ENCODE data around the gene MIA.
"Not testable (repeated sequence)": the region's sequence is repeated elsewhere in the genome, so short reads cannot be mapped to it uniquely, and the experiment has no call there.

MIA gene

GRCh38 chr19:40774916-40775631 lies at the start of gene MIA:
TSS of gene MIA (plus strand) at chr19:40775521. CDS start at chr19:40775543, 22 bp downstream.
- no peak for TF ChIP-seq CTCF (IDR thresholded peaks at IDR 0.05; ENCODE audit: low read depth, low read length)
- H3K4me3 ChIP-seq (ENCODE audit: low read depth, low read length): no peak within 1 kb of the TSS

DNA sequence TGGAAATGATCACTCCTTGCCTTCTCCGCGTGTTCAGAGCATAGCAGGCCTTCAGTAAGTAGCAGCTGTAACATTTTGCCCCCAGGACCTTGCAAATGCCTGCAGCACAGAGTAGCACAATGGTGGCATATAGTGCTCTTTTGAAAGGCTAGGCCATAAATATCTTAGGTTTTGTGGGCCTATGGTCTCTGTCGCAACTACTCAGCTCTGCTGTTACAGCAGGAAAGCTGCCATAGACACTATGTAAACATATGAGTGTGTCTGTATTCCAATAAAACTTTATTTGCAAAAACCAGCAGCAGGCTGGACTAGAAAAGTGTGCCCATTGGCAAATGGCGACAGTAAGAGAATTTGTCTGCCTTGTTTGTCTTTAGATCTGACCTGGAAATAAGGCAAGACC lies 49.0 kb upstream of the MIA start:
- no peak overlapping the region for H3K4me3 ChIP-seq (ENCODE audit: low read depth, low read length)
- no peak for TF ChIP-seq CTCF (IDR thresholded peaks at IDR 0.05; ENCODE audit: low read depth, low read length)

DNA sequence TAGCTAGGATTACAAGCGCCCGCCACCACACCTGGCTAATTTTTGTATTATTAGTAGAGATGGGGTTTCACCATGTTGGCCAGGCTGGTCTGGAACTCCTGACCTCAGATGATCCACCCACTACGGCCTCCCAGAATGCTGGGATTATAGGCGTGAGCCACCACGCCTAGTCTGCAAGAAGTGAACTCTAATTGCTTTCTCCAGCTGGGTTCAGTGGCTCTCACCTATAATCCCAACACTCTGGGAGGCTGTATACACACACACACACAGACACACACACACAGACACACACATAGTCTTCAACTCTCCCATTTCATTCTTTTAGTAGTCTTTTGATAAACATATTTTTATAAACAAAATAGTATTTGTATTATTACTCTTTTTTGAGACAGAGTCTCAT lies 45.3 kb upstream of the MIA start:
- H3K4me3 ChIP-seq (ENCODE audit: low read depth, low read length): not testable (repeated sequence)

- H3K4me3 ChIP-seq (ENCODE audit: low read depth, low read length): not testable (repeated sequence)
Observed at GRCh38 chr19:40732304-40732703, 43.0 kb upstream of the MIA start.

- TF ChIP-seq CTCF (IDR thresholded peaks at IDR 0.05; ENCODE audit: low read depth, low read length): no peak
Observed at GRCh38 chr19:40733149-40733548, 42.2 kb upstream of the MIA start.

DNA sequence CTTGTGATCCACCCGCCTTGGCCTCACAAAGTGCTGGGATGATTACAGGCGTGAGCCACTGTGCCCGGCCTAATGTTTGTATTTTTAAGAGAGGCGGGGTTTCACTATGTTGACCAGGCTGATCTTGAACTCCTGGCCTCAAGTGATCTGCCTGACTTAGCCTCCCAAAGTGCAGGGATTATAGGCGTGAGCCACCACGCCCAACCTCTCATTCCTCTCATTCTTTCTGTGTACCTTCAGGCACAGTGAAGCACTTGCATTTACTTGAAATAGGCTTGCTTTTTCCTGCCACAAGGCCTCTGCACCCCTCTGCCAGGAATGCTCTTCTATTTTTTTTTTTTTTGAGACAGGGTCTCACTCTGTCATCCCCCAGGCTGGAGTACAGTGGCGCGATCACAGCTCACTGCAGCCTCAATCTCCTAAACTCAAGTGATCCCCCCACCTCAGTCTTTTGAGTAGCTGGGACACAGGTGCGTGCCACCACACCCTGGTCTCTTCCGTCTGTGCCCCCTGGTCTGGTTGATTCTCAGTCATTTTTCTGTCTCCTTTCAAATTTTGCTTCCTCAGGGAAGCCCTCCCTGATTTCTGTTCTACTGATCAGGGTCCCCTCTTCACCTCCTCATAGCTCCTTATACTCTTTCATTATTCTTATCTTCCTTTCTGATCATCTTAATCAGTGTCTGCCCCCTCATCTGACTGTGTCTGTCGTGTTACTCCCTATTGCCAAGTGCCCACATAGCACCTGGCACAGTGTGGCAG lies 40.1 kb upstream of the MIA start:
- H3K4me3 ChIP-seq (ENCODE audit: low read depth, low read length): no peak overlapping the region
- no peak for TF ChIP-seq CTCF (IDR thresholded peaks at IDR 0.05; ENCODE audit: low read depth, low read length)

More at GRCh38 chr19:40733149-40733548, 42.2 kb upstream of the MIA start:
- H3K4me3 ChIP-seq (ENCODE audit: low read depth, low read length): no peak overlapping the region

DNA sequence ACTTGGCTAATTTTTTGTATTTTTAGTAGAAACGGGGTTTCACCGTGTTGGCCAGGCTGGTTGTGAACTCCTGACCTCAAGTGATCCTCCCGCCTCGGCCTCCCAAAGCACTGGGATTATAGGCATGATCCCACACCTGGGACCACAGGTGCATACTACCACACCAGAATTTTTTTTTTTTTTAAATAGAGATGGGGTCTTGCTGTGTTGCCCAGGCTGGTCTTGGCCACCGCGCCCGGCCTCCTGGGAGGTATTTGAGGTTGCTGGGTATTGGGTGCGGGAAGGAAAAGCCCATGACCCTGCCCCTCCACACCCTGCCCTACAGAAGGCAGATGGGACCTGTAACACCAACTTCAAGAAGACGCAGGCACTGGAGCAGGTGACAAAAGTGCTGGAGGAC lies 38.7 kb upstream of the MIA start:
- H3K4me3 ChIP-seq (ENCODE audit: low read depth, low read length): no peak overlapping the region
- TF ChIP-seq CTCF (IDR thresholded peaks at IDR 0.05; ENCODE audit: low read depth, low read length): no peak

GRCh38 chr19:40737102-40737644 lies 38.1 kb upstream of the MIA start:
- no peak for TF ChIP-seq CTCF (IDR thresholded peaks at IDR 0.05; ENCODE audit: low read depth, low read length)
- no peak overlapping the region for H3K4me3 ChIP-seq (ENCODE audit: low read depth, low read length)
